Spinal cord (tissue), 10 donors: ENCODE results near the gene MS4A7. TPM values are rescaled to one million over a fixed set of nuclear protein-coding genes. Genes with fewer than 3 reads are reported as not detected.

Experiments used
- DNase-seq, 6 donors: peaks; one replicate each; pipeline versions ENCODE4 v3.0.0 to v3.0.0-alpha.2; 2013 to 2015; ENCODE audit warnings: low spot score in 6 of 6, low read depth in 4 of 6
- H3K27ac ChIP-seq: one replicate; pipeline ENCODE4 v1.5.1; 2013; ENCODE audit warnings: low read depth, low read length, control low read depth
- H3K27me3 ChIP-seq: one replicate; pipeline ENCODE4 v1.6.1; 2013; ENCODE audit warnings: low read length; ENCODE audit not compliant: control insufficient read depth, insufficient read depth
- H3K36me3 ChIP-seq: one replicate; pipeline ENCODE4 v1.6.1; 2013; ENCODE audit warnings: low read length; ENCODE audit not compliant: control insufficient read depth, insufficient read depth
- H3K4me1 ChIP-seq: one replicate; pipeline ENCODE4 v1.6.1; 2013; ENCODE audit warnings: low read length; ENCODE audit not compliant: control insufficient read depth, insufficient read depth
- H3K4me3 ChIP-seq: one replicate; pipeline ENCODE4 v1.5.1; 2013; ENCODE audit warnings: low read depth, low read length, control low read depth
- H3K9me3 ChIP-seq: one replicate; pipeline ENCODE4 v1.6.1; 2013; ENCODE audit warnings: low read length; ENCODE audit not compliant: control insufficient read depth, insufficient read depth
- WGBS: methylation state at CpG from one replicate; pipeline ENCODE4 v1.1.5; 2013; ENCODE audit warnings: missing lambda C conversion rate; ENCODE audit not compliant: insufficient coverage; 5-methylcytosine and 5-hydroxymethylcytosine counted together
- polyA plus RNA-seq, 2 donors: library from polyadenylated mRNA; unstranded; fragments of 120-200 nt; gene quantifications; one replicate each; pipeline ENCODE4 v1.2.1, GENCODE V29; 2013; ENCODE audit not compliant: insufficient read length in 2 of 2
- total RNA-seq, 2 donors: library from RNA; depleted of rRNA in 1 of 2; stranded (reverse); fragments of 120-200 nt in 1 of 2; fragments of >200 nt in 1 of 2; gene quantifications; one replicate each; pipeline versions ENCODE4 v1.2.3 to v1.2.4, GENCODE V29; 2013 to 2014
- donor health status: healthy.

Gene MS4A7
- total and polyA plus RNA-seq, 4 donors: 4.9 to 13.7 (median 8.7) TPM

GRCh38 chr11:60367896-60368295 lies 10.4 kb upstream of the MS4A7 start:
- Histone ChIP-seq H3K27me3 (no peaks in the 10 kb centered on the region), H3K4me3 (no peak overlapping the region), H3K4me1 (no peaks in the 10 kb centered on the region), H3K27ac (no peak overlapping the region), H3K9me3 (no peaks in the 10 kb centered on the region), H3K36me3 (no peaks in the 10 kb centered on the region)
- DNase-seq: no peak
- WGBS: 89% methylated on average over 19 of the region's 19 CpGs

- H3K4me1 ChIP-seq: no peaks in the 10 kb centered on the region
- H3K4me3 ChIP-seq: no peak overlapping the region
- DNase-seq: no peak
- no peak overlapping the region for H3K27ac ChIP-seq
- H3K9me3 ChIP-seq: no peaks in the 10 kb centered on the region
- H3K36me3 ChIP-seq: no peaks in the 10 kb centered on the region
- no peaks in the 10 kb centered on the region for H3K27me3 ChIP-seq
- 86% methylated on average over 1 of the region's 2 CpGs for WGBS
Observed at GRCh38 chr11:60370252-60370810, 8.0 kb upstream of the MS4A7 start.

GRCh38 chr11:60370811-60371298 lies 7.5 kb upstream of the MS4A7 start:
- no peaks in the 10 kb centered on the region for H3K9me3 ChIP-seq
- no peaks in the 10 kb centered on the region for H3K4me1 ChIP-seq
- H3K27me3 ChIP-seq: no peaks in the 10 kb centered on the region
- no peaks in the 10 kb centered on the region for H3K36me3 ChIP-seq
- no peak for DNase-seq
- no peak overlapping the region for H3K27ac ChIP-seq
- WGBS: 80% methylated on average over 3 of the region's 5 CpGs
- no peak overlapping the region for H3K4me3 ChIP-seq

- Histone ChIP-seq H3K27ac (no peak overlapping the region), H3K4me3 (no peak overlapping the region), H3K4me1 (no peaks in the 10 kb centered on the region), H3K9me3 (no peaks in the 10 kb centered on the region), H3K27me3 (no peaks in the 10 kb centered on the region), H3K36me3 (no peaks in the 10 kb centered on the region)
- DNase-seq: no peak
- 100% methylated on average over 1 of the region's 3 CpGs for WGBS
Observed at GRCh38 chr11:60371386-60371785, 6.9 kb upstream of the MS4A7 start.

- no peak overlapping the region for H3K27ac ChIP-seq
- H3K27me3 ChIP-seq: no peaks in the 10 kb centered on the region
- DNase-seq: no peak
- no peak overlapping the region for H3K4me3 ChIP-seq
- H3K4me1 ChIP-seq: no peaks in the 10 kb centered on the region
- no CpG with 5 or more reads among the region's 1 CpG for WGBS
- no peaks in the 10 kb centered on the region for H3K36me3 ChIP-seq
- H3K9me3 ChIP-seq: no peaks in the 10 kb centered on the region
Observed at GRCh38 chr11:60371854-60372253, 6.5 kb upstream of the MS4A7 start.

GRCh38 chr11:60372767-60373166 lies 5.6 kb upstream of the MS4A7 start:
- Histone ChIP-seq H3K9me3 (no peaks in the 10 kb centered on the region), H3K4me3 (no peak overlapping the region), H3K27me3 (no peaks in the 10 kb centered on the region), H3K27ac (no peak overlapping the region), H3K36me3 (no peaks in the 10 kb centered on the region), H3K4me1 (no peaks in the 10 kb centered on the region)
- 92% methylated on average over 3 of the region's 3 CpGs for WGBS
- DNase-seq: no peak

- Histone ChIP-seq H3K4me1 (no peaks in the 10 kb centered on the region), H3K36me3 (no peaks in the 10 kb centered on the region), H3K27me3 (no peaks in the 10 kb centered on the region), H3K9me3 (no peaks in the 10 kb centered on the region), H3K4me3 (no peak overlapping the region), H3K27ac (no peak overlapping the region)
- DNase-seq: no peak
- 93% methylated on average over 3 of the region's 3 CpGs for WGBS
Observed at GRCh38 chr11:60375316-60375715, 3.0 kb upstream of the MS4A7 start.

- H3K36me3 ChIP-seq: no peaks in the 10 kb centered on the region
- DNase-seq: no peak
- no peaks in the 10 kb centered on the region for H3K27me3 ChIP-seq
- H3K9me3 ChIP-seq: no peaks in the 10 kb centered on the region
- no peak overlapping the region for H3K27ac ChIP-seq
- no peak overlapping the region for H3K4me3 ChIP-seq
- WGBS: no CpG with 5 or more reads among the region's 3 CpGs
- no peaks in the 10 kb centered on the region for H3K4me1 ChIP-seq
Observed at GRCh38 chr11:60376601-60377000, 1.7 kb upstream of the MS4A7 start.

- Histone ChIP-seq H3K4me1 (no peaks in the 10 kb centered on the region), H3K36me3 (no peaks in the 10 kb centered on the region), H3K9me3 (no peaks in the 10 kb centered on the region), H3K27ac (no peak overlapping the region), H3K4me3 (no peak overlapping the region), H3K27me3 (no peaks in the 10 kb centered on the region)
- WGBS: no CpG with 5 or more reads among the region's 2 CpGs
- DNase-seq: peak in 1 of 6 donors; percentile 22
Observed at GRCh38 chr11:60377401-60378136, 763 bp upstream of the MS4A7 start.
